ENCODE measurements around the gene IGFLR1.

The IGFLR1 gene

GRCh38 chr19:35742121-35742724, at the start of gene IGFLR1:
IGFLR1 (minus strand) TSS chr19:35742452; CDS start chr19:35741180, 1,272 bp downstream.
- DNase-seq (ENCODE audit: low read depth) = no peak

GRCh38 chr19:35791814-35792279, 49.6 kb upstream of the IGFLR1 start:
- DNase-seq (ENCODE audit: low read depth) = no peak

GRCh38 chr19:35790981-35791813, 48.9 kb upstream of the IGFLR1 start:
- no peak for DNase-seq (ENCODE audit: low read depth)

GRCh38 chr19:35789978-35790944, 48.0 kb upstream of the IGFLR1 start:
- DNase-seq (ENCODE audit: low read depth) = no peak

- no peak for DNase-seq (ENCODE audit: low read depth)
Observed at GRCh38 chr19:35789195-35789977, 47.1 kb upstream of the IGFLR1 start.

GRCh38 chr19:35788205-35788960, 46.1 kb upstream of the IGFLR1 start:
- no peak for DNase-seq (ENCODE audit: low read depth)

- no peak for DNase-seq (ENCODE audit: low read depth)
Observed at GRCh38 chr19:35787227-35787799, 45.1 kb upstream of the IGFLR1 start.

- DNase-seq (ENCODE audit: low read depth) = no peak
Observed at GRCh38 chr19:35786299-35787160, 44.3 kb upstream of the IGFLR1 start.

- DNase-seq (ENCODE audit: low read depth) = no peak
Observed at GRCh38 chr19:35785339-35785627, 43.0 kb upstream of the IGFLR1 start.

- no peak for DNase-seq (ENCODE audit: low read depth)
Observed at GRCh38 chr19:35784503-35785338, 42.5 kb upstream of the IGFLR1 start.

- no peak for DNase-seq (ENCODE audit: low read depth)
Observed at GRCh38 chr19:35783469-35784434, 41.5 kb upstream of the IGFLR1 start.

- DNase-seq (ENCODE audit: low read depth) = no peak
Observed at GRCh38 chr19:35782589-35782988, 40.3 kb upstream of the IGFLR1 start.

- DNase-seq (ENCODE audit: low read depth) = no peak
Observed at GRCh38 chr19:35781650-35782049, 39.4 kb upstream of the IGFLR1 start.

GRCh38 chr19:35780717-35781116, 38.5 kb upstream of the IGFLR1 start:
- no peak for DNase-seq (ENCODE audit: low read depth)

GRCh38 chr19:35780058-35780457, 37.8 kb upstream of the IGFLR1 start:
- no peak for DNase-seq (ENCODE audit: low read depth)

- no peak for DNase-seq (ENCODE audit: low read depth)
Observed at GRCh38 chr19:35779033-35779432, 36.8 kb upstream of the IGFLR1 start.

GRCh38 chr19:35777961-35778360, 35.7 kb upstream of the IGFLR1 start:
- DNase-seq (ENCODE audit: low read depth) = no peak
